ENCODE measurements around the gene VSTM2L. TPM values are rescaled to one million over a fixed set of nuclear protein-coding genes. Genes with fewer than 3 reads are reported as not detected.

VSTM2L gene
- total RNA-seq, 1 experiment from 2014 or later = 0.71 TPM

GRCh38 chr20:37926612-37927011, 23.7 kb downstream of the VSTM2L start:
- DNase-seq = no peak
- TF ChIP-seq CTCF (IDR thresholded peaks at IDR 0.05; ENCODE audit: unreplicated experiment) = no peak
- CTCF ChIA-PET = interaction anchor here (0.6 kb wide), 1 partner anchor 16 kb away, joined by 5 read pairs; no protein-coding TSS in a partner anchor
- no peaks in the 10 kb centered on the region for H3K4me1 Mint-ChIP-seq (ENCODE audit: low read depth, unreplicated experiment)
- no peak overlapping the region for H3K27ac Mint-ChIP-seq (ENCODE audit: unreplicated experiment)
- no TSS peak for BruUV-seq (replicated peaks)
- intact Hi-C loops (cut with micrococcal nuclease; ENCODE audit: unreplicated experiment) = no loop called here
- H3K27me3 Mint-ChIP-seq (ENCODE audit: unreplicated experiment) = peaks cover 69% of the 10 kb centered on the region
- H3K36me3 Mint-ChIP-seq (ENCODE audit: insufficient read depth, unreplicated experiment) = no peaks in the 10 kb centered on the region
- H3K4me3 Mint-ChIP-seq (ENCODE audit: low read depth, unreplicated experiment) = no peak overlapping the region
- no peaks in the 10 kb centered on the region for H3K9me3 Mint-ChIP-seq (ENCODE audit: low read depth, unreplicated experiment)

GRCh38 chr20:37927410-37928095, 24.6 kb downstream of the VSTM2L start:
- no peaks in the 10 kb centered on the region for H3K4me1 Mint-ChIP-seq (ENCODE audit: low read depth, unreplicated experiment)
- no TSS peak for BruUV-seq (replicated peaks)
- no peak for TF ChIP-seq CTCF (IDR thresholded peaks at IDR 0.05; ENCODE audit: unreplicated experiment)
- peaks cover 69% of the 10 kb centered on the region for H3K27me3 Mint-ChIP-seq (ENCODE audit: unreplicated experiment)
- H3K36me3 Mint-ChIP-seq (ENCODE audit: insufficient read depth, unreplicated experiment) = no peaks in the 10 kb centered on the region
- H3K27ac Mint-ChIP-seq (ENCODE audit: unreplicated experiment) = no peak overlapping the region
- H3K9me3 Mint-ChIP-seq (ENCODE audit: low read depth, unreplicated experiment) = no peaks in the 10 kb centered on the region
- intact Hi-C loops (cut with micrococcal nuclease; ENCODE audit: unreplicated experiment) = no loop called here
- CTCF ChIA-PET = no interaction called here
- H3K4me3 Mint-ChIP-seq (ENCODE audit: low read depth, unreplicated experiment) = no peak overlapping the region
- no peak for DNase-seq

GRCh38 chr20:37928996-37929682, 26.2 kb downstream of the VSTM2L start:
- H3K4me1 Mint-ChIP-seq (ENCODE audit: low read depth, unreplicated experiment) = no peaks in the 10 kb centered on the region
- intact Hi-C loops (cut with micrococcal nuclease; ENCODE audit: unreplicated experiment) = no loop called here
- no peaks in the 10 kb centered on the region for H3K9me3 Mint-ChIP-seq (ENCODE audit: low read depth, unreplicated experiment)
- no peak overlapping the region for H3K4me3 Mint-ChIP-seq (ENCODE audit: low read depth, unreplicated experiment)
- no peak for TF ChIP-seq CTCF (IDR thresholded peaks at IDR 0.05; ENCODE audit: unreplicated experiment)
- H3K36me3 Mint-ChIP-seq (ENCODE audit: insufficient read depth, unreplicated experiment) = no peaks in the 10 kb centered on the region
- no peak for DNase-seq
- BruUV-seq (replicated peaks) = no TSS peak
- peaks cover 73% of the 10 kb centered on the region for H3K27me3 Mint-ChIP-seq (ENCODE audit: unreplicated experiment)
- CTCF ChIA-PET = interaction anchor here (0.5 to 0.6 kb wide), 2 partner anchors 134 to 586 kb away, joined by 3 to 5 read pairs; no protein-coding TSS in a partner anchor
- H3K27ac Mint-ChIP-seq (ENCODE audit: unreplicated experiment) = no peak overlapping the region

GRCh38 chr20:37929683-37930014, 26.7 kb downstream of the VSTM2L start:
- CTCF ChIA-PET = interaction anchor here (0.5 to 0.6 kb wide), 2 partner anchors 134 to 587 kb away, joined by 3 to 5 read pairs; no protein-coding TSS in a partner anchor
- TF ChIP-seq CTCF (IDR thresholded peaks at IDR 0.05; ENCODE audit: unreplicated experiment) = no peak
- intact Hi-C loops (cut with micrococcal nuclease; ENCODE audit: unreplicated experiment) = no loop called here
- no TSS peak for BruUV-seq (replicated peaks)
- H3K27me3 Mint-ChIP-seq (ENCODE audit: unreplicated experiment) = peaks cover 75% of the 10 kb centered on the region
- H3K4me3 Mint-ChIP-seq (ENCODE audit: low read depth, unreplicated experiment) = no peak overlapping the region
- no peaks in the 10 kb centered on the region for H3K9me3 Mint-ChIP-seq (ENCODE audit: low read depth, unreplicated experiment)
- no peaks in the 10 kb centered on the region for H3K36me3 Mint-ChIP-seq (ENCODE audit: insufficient read depth, unreplicated experiment)
- H3K4me1 Mint-ChIP-seq (ENCODE audit: low read depth, unreplicated experiment) = no peaks in the 10 kb centered on the region
- no peak overlapping the region for H3K27ac Mint-ChIP-seq (ENCODE audit: unreplicated experiment)
- DNase-seq = no peak
